ELR (cell line): ENCODE data around the gene CNTFR.

Source experiments
- DNase-seq: peaks from one replicate; pipeline ENCODE4 v3.0.0-alpha.2; 2015; ENCODE audit warnings: low read depth

Gene CNTFR

GRCh38 chr9:34507556-34507955, 82.0 kb downstream of the CNTFR start:
- DNase-seq = no peak

- DNase-seq = no peak
Observed at GRCh38 chr9:34506623-34507022, 82.9 kb downstream of the CNTFR start.

GRCh38 chr9:34505370-34506120, 84.0 kb downstream of the CNTFR start:
- DNase-seq = no peak

GRCh38 chr9:34503406-34503805, 86.1 kb downstream of the CNTFR start:
- no peak for DNase-seq

GRCh38 chr9:34502891-34503290, 86.6 kb downstream of the CNTFR start:
- DNase-seq = no peak

- DNase-seq = no peak
Observed at GRCh38 chr9:34502471-34502870, 87.1 kb downstream of the CNTFR start.

- DNase-seq = peak; percentile 19
Observed at GRCh38 chr9:34501889-34502425, 87.6 kb downstream of the CNTFR start.
